ENCODE results near the gene ARRB1. TPM values are rescaled to one million over a fixed set of nuclear protein-coding genes. Genes with fewer than 3 reads are reported as not detected.
"Not testable (repeated sequence)": the region's sequence is repeated elsewhere in the genome, so short reads cannot be mapped to it uniquely, and the experiment has no call there.

Gene ARRB1
- total and polyA plus RNA-seq, 9 donors: 14.0 to 22.7 (median 20.6) TPM

- Histone ChIP-seq H3K9me3 (replicated peaks; ENCODE audit: control insufficient read depth, low read depth, low read length) (peaks cover 2% of the 10 kb centered on the region), H3K36me3 (ENCODE audit: control insufficient read depth, insufficient read depth, low read length) (no peaks in the 10 kb centered on the region), H3K27ac (ENCODE audit: low read length) (no peak overlapping the region), H3K27me3 (ENCODE audit: control insufficient read depth, insufficient read depth, low read length) (peaks cover 2% of the 10 kb centered on the region), H3K4me1 (ENCODE audit: control insufficient read depth, insufficient read depth, low read length) (no peaks in the 10 kb centered on the region), H3K4me3 (ENCODE audit: low read length) (no peak overlapping the region)
- WGBS (ENCODE audit: insufficient coverage): 64% methylated on average over 3 of the region's 8 CpGs
- DNase-seq: no peak
Observed at GRCh38 chr11:75373201-75373600, 21.7 kb upstream of the ARRB1 start.

- peaks cover 2% of the 10 kb centered on the region for H3K9me3 ChIP-seq (replicated peaks; ENCODE audit: control insufficient read depth, low read depth, low read length)
- H3K4me3 ChIP-seq (ENCODE audit: low read length): no peak overlapping the region
- DNase-seq: no peak
- H3K27ac ChIP-seq (ENCODE audit: low read length): no peak overlapping the region
- no peaks in the 10 kb centered on the region for H3K4me1 ChIP-seq (ENCODE audit: control insufficient read depth, insufficient read depth, low read length)
- H3K36me3 ChIP-seq (ENCODE audit: control insufficient read depth, insufficient read depth, low read length): no peaks in the 10 kb centered on the region
- 60% methylated on average over 3 of the region's 8 CpGs for WGBS (ENCODE audit: insufficient coverage)
- peaks cover 2% of the 10 kb centered on the region for H3K27me3 ChIP-seq (ENCODE audit: control insufficient read depth, insufficient read depth, low read length)
Observed at GRCh38 chr11:75371949-75372876, 20.8 kb upstream of the ARRB1 start.

GRCh38 chr11:75369560-75370255 is 18.2 kb upstream of the ARRB1 start:
- H3K27ac ChIP-seq (ENCODE audit: low read length): no peak overlapping the region
- peaks cover 2% of the 10 kb centered on the region for H3K9me3 ChIP-seq (replicated peaks; ENCODE audit: control insufficient read depth, low read depth, low read length)
- WGBS (ENCODE audit: insufficient coverage): 67% methylated on average over 2 of the region's 6 CpGs
- peaks cover 2% of the 10 kb centered on the region for H3K27me3 ChIP-seq (ENCODE audit: control insufficient read depth, insufficient read depth, low read length)
- no peak overlapping the region for H3K4me3 ChIP-seq (ENCODE audit: low read length)
- no peaks in the 10 kb centered on the region for H3K4me1 ChIP-seq (ENCODE audit: control insufficient read depth, insufficient read depth, low read length)
- peak; percentile 56 for DNase-seq
- H3K36me3 ChIP-seq (ENCODE audit: control insufficient read depth, insufficient read depth, low read length): no peaks in the 10 kb centered on the region

- 86% methylated on average over 2 of the region's 5 CpGs for WGBS (ENCODE audit: insufficient coverage)
- not testable (repeated sequence) for H3K27me3 ChIP-seq (ENCODE audit: control insufficient read depth, insufficient read depth, low read length); H3K27ac ChIP-seq (ENCODE audit: low read length); H3K4me1 ChIP-seq (ENCODE audit: control insufficient read depth, insufficient read depth, low read length); H3K36me3 ChIP-seq (ENCODE audit: control insufficient read depth, insufficient read depth, low read length); H3K9me3 ChIP-seq (replicated peaks; ENCODE audit: control insufficient read depth, low read depth, low read length); DNase-seq; H3K4me3 ChIP-seq (ENCODE audit: low read length)
Observed at GRCh38 chr11:75366826-75367225, 15.4 kb upstream of the ARRB1 start.

- DNase-seq: no peak
- WGBS (ENCODE audit: insufficient coverage): no CpG with 5 or more reads among the region's 2 CpGs
Observed at GRCh38 chr11:75365711-75366181, 14.3 kb upstream of the ARRB1 start.

GRCh38 chr11:75362285-75362684 is 10.8 kb upstream of the ARRB1 start:
- DNase-seq; H3K9me3 ChIP-seq (replicated peaks; ENCODE audit: control insufficient read depth, low read depth, low read length); H3K27me3 ChIP-seq (ENCODE audit: control insufficient read depth, insufficient read depth, low read length); H3K4me1 ChIP-seq (ENCODE audit: control insufficient read depth, insufficient read depth, low read length); H3K4me3 ChIP-seq (ENCODE audit: low read length); H3K36me3 ChIP-seq (ENCODE audit: control insufficient read depth, insufficient read depth, low read length); H3K27ac ChIP-seq (ENCODE audit: low read length): not testable (repeated sequence)
- no CpG with 5 or more reads among the region's 4 CpGs for WGBS (ENCODE audit: insufficient coverage)

More at GRCh38 chr11:75365711-75366181, 14.3 kb upstream of the ARRB1 start:
- Histone ChIP-seq H3K27ac (ENCODE audit: low read length) (no peak overlapping the region), H3K4me1 (ENCODE audit: control insufficient read depth, insufficient read depth, low read length) (no peaks in the 10 kb centered on the region), H3K4me3 (ENCODE audit: low read length) (no peak overlapping the region), H3K36me3 (ENCODE audit: control insufficient read depth, insufficient read depth, low read length) (no peaks in the 10 kb centered on the region), H3K27me3 (ENCODE audit: control insufficient read depth, insufficient read depth, low read length) (no peaks in the 10 kb centered on the region), H3K9me3 (replicated peaks; ENCODE audit: control insufficient read depth, low read depth, low read length) (peaks cover 2% of the 10 kb centered on the region)

GRCh38 chr11:75356613-75357012 is 5.2 kb upstream of the ARRB1 start:
- no peak for DNase-seq
- Histone ChIP-seq H3K36me3 (ENCODE audit: control insufficient read depth, insufficient read depth, low read length) (no peaks in the 10 kb centered on the region), H3K4me1 (ENCODE audit: control insufficient read depth, insufficient read depth, low read length) (peaks cover 13% of the 10 kb centered on the region), H3K9me3 (replicated peaks; ENCODE audit: control insufficient read depth, low read depth, low read length) (no peaks in the 10 kb centered on the region), H3K27me3 (ENCODE audit: control insufficient read depth, insufficient read depth, low read length) (no peaks in the 10 kb centered on the region), H3K27ac (ENCODE audit: low read length) (no peak overlapping the region), H3K4me3 (ENCODE audit: low read length) (no peak overlapping the region)
- WGBS (ENCODE audit: insufficient coverage): 20% methylated on average over 1 of the region's 2 CpGs

GRCh38 chr11:75355051-75355450 is 3.6 kb upstream of the ARRB1 start:
- Histone ChIP-seq H3K4me3 (ENCODE audit: low read length) (no peak overlapping the region), H3K36me3 (ENCODE audit: control insufficient read depth, insufficient read depth, low read length) (no peaks in the 10 kb centered on the region), H3K4me1 (ENCODE audit: control insufficient read depth, insufficient read depth, low read length) (peaks cover 25% of the 10 kb centered on the region), H3K9me3 (replicated peaks; ENCODE audit: control insufficient read depth, low read depth, low read length) (no peaks in the 10 kb centered on the region), H3K27ac (ENCODE audit: low read length) (no peak overlapping the region), H3K27me3 (ENCODE audit: control insufficient read depth, insufficient read depth, low read length) (no peaks in the 10 kb centered on the region)
- DNase-seq: no peak
- WGBS (ENCODE audit: insufficient coverage): 79% methylated on average over 7 of the region's 10 CpGs

GRCh38 chr11:75352588-75353206 is 1.2 kb upstream of the ARRB1 start:
- WGBS (ENCODE audit: insufficient coverage): 47% methylated on average over 3 of the region's 5 CpGs
- peak overlapping the region; percentile 51 for H3K4me3 ChIP-seq (ENCODE audit: low read length)
- peak overlapping the region; percentile 35 for H3K27ac ChIP-seq (ENCODE audit: low read length)
- H3K36me3 ChIP-seq (ENCODE audit: control insufficient read depth, insufficient read depth, low read length): no peaks in the 10 kb centered on the region
- no peaks in the 10 kb centered on the region for H3K27me3 ChIP-seq (ENCODE audit: control insufficient read depth, insufficient read depth, low read length)
- peaks cover 48% of the 10 kb centered on the region for H3K4me1 ChIP-seq (ENCODE audit: control insufficient read depth, insufficient read depth, low read length)
- no peaks in the 10 kb centered on the region for H3K9me3 ChIP-seq (replicated peaks; ENCODE audit: control insufficient read depth, low read depth, low read length)
- DNase-seq: no peak

Data from muscle of leg (tissue), 11 donors.